ENCODE measurements around the gene DYNC2I2. TPM values are rescaled to one million over a fixed set of nuclear protein-coding genes. Genes with fewer than 3 reads are reported as not detected.

The DYNC2I2 gene
- total and polyA plus RNA-seq, 2 experiments from 2014 or later: 77.2 to 119 TPM

DNA sequence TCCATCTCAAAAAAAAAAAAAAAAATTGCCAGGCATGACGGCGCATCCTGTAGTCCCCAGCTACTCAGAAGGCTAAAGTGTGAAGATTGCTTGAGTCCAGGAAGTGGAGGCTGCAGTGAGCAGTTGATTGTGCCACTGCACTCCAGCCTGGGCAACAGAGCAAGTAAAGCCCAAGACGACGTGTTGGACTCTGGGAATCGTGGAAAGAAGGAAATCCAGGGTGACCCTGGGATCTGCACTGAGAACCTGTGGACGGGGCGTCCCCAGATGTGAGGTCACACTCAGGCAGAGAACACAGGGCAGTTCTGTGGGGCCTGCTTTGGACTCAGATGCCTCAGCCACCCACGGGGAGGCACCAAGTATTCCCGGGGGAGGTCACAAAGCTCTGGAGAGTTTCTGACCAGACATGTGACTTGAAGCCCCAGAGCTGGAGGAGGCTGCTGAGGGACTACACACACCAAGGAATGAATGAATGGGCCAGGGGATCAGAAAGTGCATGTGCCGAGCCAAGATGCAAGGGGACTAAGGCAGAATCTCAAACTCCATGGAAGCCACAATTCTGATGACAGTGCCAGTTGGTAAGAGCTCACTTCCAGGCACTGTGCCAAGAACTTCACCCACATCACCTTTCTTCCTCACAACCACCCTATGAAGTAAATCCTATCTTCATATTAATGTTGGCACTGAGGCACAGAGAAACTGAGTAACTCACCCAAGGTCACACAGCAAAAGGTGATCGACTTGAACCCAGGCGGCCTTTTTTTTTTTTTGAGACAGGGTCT, 12.9 kb downstream of the DYNC2I2 start:
- Histone ChIP-seq H3K4me1 (ENCODE audit: low read depth) (no peaks in the 10 kb centered on the region), H3K4me3 (no peak overlapping the region), H3K27me3 (no peaks in the 10 kb centered on the region), H3K27ac (no peak overlapping the region), H3K9me3 (ENCODE audit: low read depth) (no peaks in the 10 kb centered on the region), H3K36me3 (no peaks in the 10 kb centered on the region)
- TF ChIP-seq, protein P1, sequence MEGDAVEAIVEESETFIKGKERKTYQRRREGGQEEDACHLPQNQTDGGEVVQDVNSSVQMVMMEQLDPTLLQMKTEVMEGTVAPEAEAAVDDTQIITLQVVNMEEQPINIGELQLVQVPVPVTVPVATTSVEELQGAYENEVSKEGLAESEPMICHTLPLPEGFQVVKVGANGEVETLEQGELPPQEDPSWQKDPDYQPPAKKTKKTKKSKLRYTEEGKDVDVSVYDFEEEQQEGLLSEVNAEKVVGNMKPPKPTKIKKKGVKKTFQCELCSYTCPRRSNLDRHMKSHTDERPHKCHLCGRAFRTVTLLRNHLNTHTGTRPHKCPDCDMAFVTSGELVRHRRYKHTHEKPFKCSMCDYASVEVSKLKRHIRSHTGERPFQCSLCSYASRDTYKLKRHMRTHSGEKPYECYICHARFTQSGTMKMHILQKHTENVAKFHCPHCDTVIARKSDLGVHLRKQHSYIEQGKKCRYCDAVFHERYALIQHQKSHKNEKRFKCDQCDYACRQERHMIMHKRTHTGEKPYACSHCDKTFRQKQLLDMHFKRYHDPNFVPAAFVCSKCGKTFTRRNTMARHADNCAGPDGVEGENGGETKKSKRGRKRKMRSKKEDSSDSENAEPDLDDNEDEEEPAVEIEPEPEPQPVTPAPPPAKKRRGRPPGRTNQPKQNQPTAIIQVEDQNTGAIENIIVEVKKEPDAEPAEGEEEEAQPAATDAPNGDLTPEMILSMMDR (IDR thresholded peaks at IDR 0.05; ENCODE audit: low read depth, low read length): no peak
- DNase-seq (ENCODE audit: low read depth in 1 of 2, low spot score in 1 of 2): no peak

- H3K4me3 ChIP-seq: no peak overlapping the region
- no peak overlapping the region for H3K27ac ChIP-seq
- no peaks in the 10 kb centered on the region for H3K36me3 ChIP-seq
- no peaks in the 10 kb centered on the region for H3K9me3 ChIP-seq (ENCODE audit: low read depth)
- no peaks in the 10 kb centered on the region for H3K4me1 ChIP-seq (ENCODE audit: low read depth)
- H3K27me3 ChIP-seq: no peaks in the 10 kb centered on the region
- TF ChIP-seq, protein P1 (IDR thresholded peaks at IDR 0.05; ENCODE audit: low read depth, low read length): no peak
- no peak for DNase-seq (ENCODE audit: low read depth in 1 of 2, low spot score in 1 of 2)
These were observed 13.9 kb downstream of the DYNC2I2 start for GRCh38 chr9:128642675-128643245.

- DNase-seq (ENCODE audit: low read depth in 1 of 2, low spot score in 1 of 2): no peak
- H3K4me3 ChIP-seq: no peak overlapping the region
- H3K36me3 ChIP-seq: no peaks in the 10 kb centered on the region
- H3K27ac ChIP-seq: no peak overlapping the region
- H3K27me3 ChIP-seq: no peaks in the 10 kb centered on the region
- no peaks in the 10 kb centered on the region for H3K9me3 ChIP-seq (ENCODE audit: low read depth)
- peaks cover 8% of the 10 kb centered on the region for H3K4me1 ChIP-seq (ENCODE audit: low read depth)
- TF ChIP-seq, protein P1 (IDR thresholded peaks at IDR 0.05; ENCODE audit: low read depth, low read length): no peak
These were observed 16.0 kb downstream of the DYNC2I2 start for GRCh38 chr9:128640603-128641002.

DNA sequence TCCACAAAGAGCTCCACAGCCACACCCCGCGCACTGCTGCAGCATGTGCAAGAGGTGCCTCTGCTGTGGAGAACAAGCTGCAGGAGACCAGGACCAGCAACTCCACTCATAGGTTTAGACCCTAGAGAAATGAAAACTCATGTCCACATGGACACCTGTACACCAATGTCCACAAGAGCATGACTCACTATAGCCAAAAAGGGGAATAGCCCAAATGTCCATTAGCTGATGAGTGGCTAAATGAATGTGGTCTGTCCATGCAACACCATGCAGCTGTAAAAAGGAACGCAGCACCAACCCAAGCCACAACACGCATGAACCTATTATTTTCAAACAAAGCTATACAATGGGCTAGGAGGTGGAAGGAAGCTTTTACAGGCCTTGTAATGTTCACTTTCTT, 18.1 kb downstream of the DYNC2I2 start:
- TF ChIP-seq, protein P1 (IDR thresholded peaks at IDR 0.05; ENCODE audit: low read depth, low read length): no peak
- Histone ChIP-seq H3K4me1 (ENCODE audit: low read depth) (peaks cover 11% of the 10 kb centered on the region), H3K27me3 (no peaks in the 10 kb centered on the region), H3K36me3 (peaks cover 9% of the 10 kb centered on the region), H3K27ac (no peak overlapping the region), H3K4me3 (no peak overlapping the region), H3K9me3 (ENCODE audit: low read depth) (no peaks in the 10 kb centered on the region)
- DNase-seq (ENCODE audit: low read depth in 1 of 2, low spot score in 1 of 2): no peak

DNA sequence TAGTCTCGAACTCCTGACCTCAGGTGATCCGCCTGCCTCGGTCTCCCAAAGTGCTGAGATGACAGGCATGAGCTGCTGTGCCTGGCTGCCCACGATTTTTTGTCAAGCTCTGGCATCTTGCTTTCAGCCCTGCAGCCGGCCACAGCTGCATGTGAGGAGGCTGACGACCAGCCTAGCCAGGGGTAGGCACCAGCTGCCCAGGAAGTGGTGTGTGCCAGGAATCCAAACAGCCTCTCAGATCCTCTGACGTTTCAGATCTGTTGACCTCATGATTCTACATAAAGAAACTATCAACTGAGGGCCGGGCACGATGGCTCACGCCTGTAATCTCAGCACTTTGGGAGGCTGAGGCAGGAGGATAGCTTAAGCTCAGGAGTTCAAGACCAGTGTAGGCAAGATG, 19.0 kb downstream of the DYNC2I2 start:
- no peak overlapping the region for H3K4me3 ChIP-seq
- DNase-seq (ENCODE audit: low read depth in 1 of 2, low spot score in 1 of 2): peak in 1 of 2 donors; percentile 25
- H3K27me3 ChIP-seq: no peaks in the 10 kb centered on the region
- peaks cover 11% of the 10 kb centered on the region for H3K4me1 ChIP-seq (ENCODE audit: low read depth)
- TF ChIP-seq, protein P1 (IDR thresholded peaks at IDR 0.05; ENCODE audit: low read depth, low read length): no peak
- no peaks in the 10 kb centered on the region for H3K9me3 ChIP-seq (ENCODE audit: low read depth)
- H3K36me3 ChIP-seq: peaks cover 18% of the 10 kb centered on the region
- no peak overlapping the region for H3K27ac ChIP-seq
